GM20000 (cell line): ENCODE measurements around the gene ACVR1C.

ENCODE experiments used
- DNase-seq: peaks from one replicate; pipeline ENCODE4 v3.0.0; 2012; ENCODE audit warnings: low spot score
- CTCF ChIP-seq: IDR thresholded peaks from 2 replicates; pipeline ENCODE4 v1.5.1; 2012; ENCODE audit warnings: mild to moderate bottlenecking, control low read depth; ENCODE audit errors: extremely low read depth, missing control alignments

The ACVR1C gene

GRCh38 chr2:157509744-157510143, 118.9 kb downstream of the ACVR1C start:
- no peak for TF ChIP-seq CTCF
- DNase-seq: no peak

- DNase-seq: no peak
- TF ChIP-seq CTCF: no peak
These were observed 120.0 kb downstream of the ACVR1C start for GRCh38 chr2:157508676-157509075.

GRCh38 chr2:157506586-157506985, 122.1 kb downstream of the ACVR1C start:
- DNase-seq: no peak
- TF ChIP-seq CTCF: no peak

GRCh38 chr2:157504623-157505022, 124.0 kb downstream of the ACVR1C start:
- no peak for DNase-seq
- TF ChIP-seq CTCF: no peak

GRCh38 chr2:157501026-157501425, 127.6 kb downstream of the ACVR1C start:
- DNase-seq: no peak
- no peak for TF ChIP-seq CTCF

GRCh38 chr2:157500334-157500733, 128.3 kb downstream of the ACVR1C start:
- no peak for DNase-seq
- TF ChIP-seq CTCF: no peak

- no peak for DNase-seq
- TF ChIP-seq CTCF: no peak
These were observed 130.2 kb downstream of the ACVR1C start for GRCh38 chr2:157498483-157498882.
